IMR-90 (cell line): ENCODE data around the gene ITPKB. TPM values are rescaled to one million over a fixed set of nuclear protein-coding genes. Genes with fewer than 3 reads are reported as not detected.

ENCODE experiments used
- ATAC-seq: fragments of 200-7000 bp; cut with Tn5 transposase; 2 replicates; pipeline ENCODE4 v1.9.1; 2020; ENCODE audit warnings: low read depth, mild to moderate bottlenecking, moderate library complexity
- BruUV-seq: library from RNA; stranded (reverse); fragments of 400-500 nt; replicated peaks from 2 replicates; lab custom pipeline; 2021; lab: Mats Ljungman, UMichigan
- CTCF ChIA-PET: fragments of 300-600 bp; formaldehyde crosslinking; extraction: SDS; loops from one replicate; lab custom pipeline; 2021; ENCODE audit warnings: antibody characterized with exemption; lab: Yijun Ruan, JAX
- POLR2A ChIA-PET: fragments of 300-600 bp; sonication (Branson Sonifier 250); formaldehyde crosslinking; loops from one replicate; lab custom pipeline; 2022; ENCODE audit warnings: antibody characterized with exemption; ENCODE audit not compliant: unreplicated experiment; lab: Charles Lee
- DNase-seq: peaks from one replicate; pipeline ENCODE4 v3.0.0; 2013
- H2AFZ ChIP-seq: replicated peaks from 2 replicates; pipeline ENCODE3; 2013; ENCODE audit warnings: low read length, mild to moderate bottlenecking; ENCODE audit not compliant: poor library complexity
- H2AK5ac ChIP-seq: 2 replicates; pipeline ENCODE4 v1.6.1; 2013; ENCODE audit warnings: low read depth, low read length, inconsistent platforms
- H2AK9ac ChIP-seq: replicated peaks from 2 replicates; pipeline ENCODE3; 2013; ENCODE audit warnings: mild to moderate bottlenecking, low read depth, low read length, moderate library complexity; ENCODE audit not compliant: poor library complexity
- H2BK120ac ChIP-seq: 2 replicates; pipeline ENCODE4 v1.6.1; 2013; ENCODE audit warnings: low read depth, low read length, inconsistent platforms
- H2BK15ac ChIP-seq: 3 replicates; pipeline ENCODE4 v1.6.1; 2013; ENCODE audit warnings: low read depth, low read length, inconsistent platforms
- H2BK20ac ChIP-seq: 2 replicates; pipeline ENCODE4 v1.6.1; 2013; ENCODE audit warnings: low read depth, mild to moderate bottlenecking, inconsistent platforms, low read length, moderate library complexity
- H2BK5ac ChIP-seq: 2 replicates; pipeline ENCODE4 v1.6.1; 2013; ENCODE audit warnings: mild to moderate bottlenecking, low read depth, low read length, inconsistent platforms; ENCODE audit not compliant: poor library complexity, severe bottlenecking
- H3K14ac ChIP-seq: replicated peaks from 2 replicates; pipeline ENCODE4 v1.6.1; 2013; ENCODE audit warnings: low read depth, low read length, inconsistent platforms
- H3K18ac ChIP-seq: 2 replicates; pipeline ENCODE4 v1.6.1; 2013; ENCODE audit warnings: low read depth, low read length, control low read depth
- H3K23ac ChIP-seq: 2 replicates; pipeline ENCODE4 v1.6.1; 2013; ENCODE audit warnings: low read depth, low read length, inconsistent platforms
- H3K27ac ChIP-seq: 2 replicates; pipeline ENCODE4 v1.5.1; 2013; ENCODE audit warnings: mild to moderate bottlenecking, control low read depth, low read length; ENCODE audit not compliant: insufficient read depth
- H3K27me3 ChIP-seq: 2 replicates; pipeline ENCODE4 v1.6.1; 2013; ENCODE audit warnings: low read length; ENCODE audit not compliant: control insufficient read depth, insufficient read depth
- H3K36me3 ChIP-seq: 2 replicates; pipeline ENCODE4 v1.6.1; 2013; ENCODE audit warnings: low read length, mixed read lengths; ENCODE audit not compliant: control insufficient read depth, insufficient read depth
- H3K4ac ChIP-seq: 2 replicates; pipeline ENCODE4 v1.6.1; 2013; ENCODE audit warnings: low read depth, low read length, inconsistent platforms
- H3K4me1 ChIP-seq: 2 replicates; pipeline ENCODE4 v1.6.1; 2013; ENCODE audit warnings: low read length, mixed read lengths; ENCODE audit not compliant: control insufficient read depth, insufficient read depth
- H3K4me2 ChIP-seq: 2 replicates; pipeline ENCODE4 v1.6.1; 2013; ENCODE audit warnings: low read depth, mild to moderate bottlenecking, control low read depth, low read length, moderate library complexity
- H3K4me3 ChIP-seq: 2 replicates; pipeline ENCODE4 v1.5.1; 2013; ENCODE audit warnings: low read depth, mild to moderate bottlenecking, control low read depth, low read length, moderate library complexity; ENCODE audit not compliant: insufficient read depth
- H3K56ac ChIP-seq: 2 replicates; pipeline ENCODE4 v1.6.1; 2013; ENCODE audit warnings: low read length, inconsistent platforms; ENCODE audit not compliant: insufficient read depth; ENCODE audit errors: extremely low read depth
- H3K79me1 ChIP-seq, 2 experiments: 2 replicates each; pipeline ENCODE4 v1.6.1; 2013; ENCODE audit warnings: low read length in 2 of 2, inconsistent platforms in 1 of 2, low read depth in 1 of 2
- H3K9ac ChIP-seq: 2 replicates; pipeline ENCODE4 v1.6.1; 2013; ENCODE audit warnings: low read depth, low read length, control low read depth
- H3K9me1 ChIP-seq: 2 replicates; pipeline ENCODE4 v1.6.1; 2013; ENCODE audit warnings: low read length, inconsistent platforms; ENCODE audit not compliant: insufficient read depth
- H3K9me3 ChIP-seq: 2 replicates; pipeline ENCODE4 v1.6.1; 2013; ENCODE audit warnings: low read length; ENCODE audit not compliant: control insufficient read depth, insufficient read depth
- H4K20me1 ChIP-seq: 2 replicates; pipeline ENCODE4 v1.6.1; 2013; ENCODE audit warnings: low read length, inconsistent platforms; ENCODE audit not compliant: insufficient read depth
- H4K5ac ChIP-seq: 2 replicates; pipeline ENCODE4 v1.6.1; 2013; ENCODE audit warnings: mild to moderate bottlenecking, low read depth, low read length, control low read depth
- H4K8ac ChIP-seq, 2 experiments: 2 replicates each; pipeline ENCODE4 v1.6.1; 2013; ENCODE audit warnings: low read depth in 2 of 2, low read length in 2 of 2, control low read depth in 1 of 2, inconsistent platforms in 1 of 2
- H4K91ac ChIP-seq: 2 replicates; pipeline ENCODE4 v1.6.1; 2013; ENCODE audit warnings: low read depth, low read length, inconsistent platforms; ENCODE audit not compliant: insufficient read depth
- CTCF ChIP-seq: conservative IDR thresholded peaks from 2 replicates; pipeline ENCODE4 v1.5.1; 2012; ENCODE audit warnings: mild to moderate bottlenecking, low read depth, low read length, improper control_type of control experiment
- MAFK ChIP-seq: IDR thresholded peaks from 2 replicates; pipeline ENCODE4 v1.6.1; 2012; ENCODE audit warnings: low read depth, low read length, improper control_type of control experiment
- MAZ ChIP-seq: IDR thresholded peaks from 2 replicates; pipeline ENCODE4 v1.6.1; 2012; ENCODE audit warnings: low read depth, mild to moderate bottlenecking, low read length, improper control_type of control experiment, moderate library complexity, borderline replicate concordance
- MXI1 ChIP-seq: IDR thresholded peaks from 2 replicates; pipeline ENCODE4 v1.6.1; 2012; ENCODE audit warnings: low read depth, mild to moderate bottlenecking, low read length, moderate library complexity, borderline replicate concordance
- NFE2L2 ChIP-seq: fragments of 150-350 bp; IDR thresholded peaks from 2 replicates; pipeline ENCODE4 v1.6.1; 2016; ENCODE audit warnings: low read depth, mild to moderate bottlenecking, low read length
- RFX5 ChIP-seq: IDR thresholded peaks from 2 replicates; pipeline ENCODE4 v1.8.0; 2012; ENCODE audit warnings: low read depth, mild to moderate bottlenecking, low read length, moderate library complexity
- SMC3 ChIP-seq: fragments of 150-350 bp; IDR thresholded peaks from 2 replicates; pipeline ENCODE4 v1.6.1; 2016; ENCODE audit warnings: low read depth, mild to moderate bottlenecking, antibody characterized with exemption, low read length, moderate library complexity
- WGBS, 2 experiments: methylation state at CpG; one replicate each; pipeline versions ENCODE4 v1.1.5 to v1.1.7; 2013; ENCODE audit warnings: missing lambda C conversion rate in 2 of 2; ENCODE audit not compliant: insufficient read length in 1 of 2; ENCODE audit errors: extremely low coverage in 2 of 2; 5-methylcytosine and 5-hydroxymethylcytosine counted together
- dilution Hi-C: fragments of 300-500 bp; cut with HindIII; formaldehyde crosslinking; loops from one replicate; pipeline ENCODE4 v1.14.3; 2018; ENCODE audit warnings: low sequenced_read_pairs; ENCODE audit not compliant: unreplicated experiment
- in situ Hi-C: fragments of 300-500 bp; cut with MboI; formaldehyde crosslinking; loops from 3 replicates; pipeline ENCODE4 v1.14.3; 2019; ENCODE audit warnings: low sequenced_read_pairs, inconsistent platforms, mixed read lengths
- intact Hi-C: fragments of 100-400 bp; cut with micrococcal nuclease; formaldehyde crosslinking; loops from 2 replicates; pipeline ENCODE4 v1.10.0; 2022
- polyA plus RNA-seq, 3 experiments: library from polyadenylated mRNA; depleted of rRNA; stranded (reverse); fragments of >200 nt; gene quantifications; 2 replicates each; pipeline ENCODE4 v1.2.3, GENCODE V29; 2012; ENCODE audit warnings: low replicate concordance in 1 of 3
- total RNA-seq: library from RNA; depleted of rRNA; stranded (reverse); fragments of >200 nt; gene quantifications from 2 replicates; pipeline ENCODE4 v1.2.3, GENCODE V29; 2012
- TF ChIP-seq, protein P1 (sequence below): fragments of 150-350 bp; IDR thresholded peaks from 2 replicates; pipeline ENCODE4 v1.6.1; 2016; ENCODE audit warnings: low read depth, mild to moderate bottlenecking, low read length, moderate library complexity, borderline replicate concordance

The ITPKB gene
- total and polyA plus RNA-seq, 2 of the 4 experiments (the other 2 are of a cell fraction) = 0.72 to 1.4 TPM

GRCh38 chr1:226716577-226716976 is 22.5 kb downstream of the ITPKB start:
- Histone ChIP-seq H3K27me3 (no peaks in the 10 kb centered on the region), H3K9ac (no peak overlapping the region), H3K56ac (no peak overlapping the region), H3K36me3 (no peaks in the 10 kb centered on the region), H4K20me1 (no peaks in the 10 kb centered on the region), H3K4me2 (no peak overlapping the region), H4K8ac (no peak overlapping the region), H3K9me1 (0 out of 2 replicates have a peak, but pooled peaks cover 2% of the 10 kb centered on the region), H3K14ac (no peak overlapping the region), H2AK5ac (no peak overlapping the region), H4K5ac (no peak overlapping the region), H4K91ac (no peak overlapping the region), H2AFZ (no peak overlapping the region), H3K9me3 (peaks cover 2% of the 10 kb centered on the region; the same call in 1 of the 2 replicates), H3K23ac (no peak overlapping the region), H3K27ac (no peak overlapping the region), H2BK120ac (no peak overlapping the region), H3K18ac (no peak overlapping the region), H2BK5ac (no peak overlapping the region), H3K4me3 (no peak overlapping the region), H3K79me1 (no peaks in the 10 kb centered on the region), H3K4me1 (peaks cover 7% of the 10 kb centered on the region; the same call in 1 of the 2 replicates), H2AK9ac (no peak overlapping the region), H2BK20ac (no peak overlapping the region), H2BK15ac (no peak overlapping the region), H3K4ac (no peak overlapping the region)
- in situ Hi-C loops (no loop called here), dilution Hi-C loops (no loop called here), intact Hi-C loops (no loop called here)
- ATAC-seq = no peak
- TF ChIP-seq RFX5 = peak; percentile 62
- TF ChIP-seq MAZ = no peak
- no peak for TF ChIP-seq CTCF
- TF ChIP-seq SMC3 = no peak
- TF ChIP-seq MXI1 = no peak
- TF ChIP-seq NFE2L2 = no peak
- TF ChIP-seq, protein P1, sequence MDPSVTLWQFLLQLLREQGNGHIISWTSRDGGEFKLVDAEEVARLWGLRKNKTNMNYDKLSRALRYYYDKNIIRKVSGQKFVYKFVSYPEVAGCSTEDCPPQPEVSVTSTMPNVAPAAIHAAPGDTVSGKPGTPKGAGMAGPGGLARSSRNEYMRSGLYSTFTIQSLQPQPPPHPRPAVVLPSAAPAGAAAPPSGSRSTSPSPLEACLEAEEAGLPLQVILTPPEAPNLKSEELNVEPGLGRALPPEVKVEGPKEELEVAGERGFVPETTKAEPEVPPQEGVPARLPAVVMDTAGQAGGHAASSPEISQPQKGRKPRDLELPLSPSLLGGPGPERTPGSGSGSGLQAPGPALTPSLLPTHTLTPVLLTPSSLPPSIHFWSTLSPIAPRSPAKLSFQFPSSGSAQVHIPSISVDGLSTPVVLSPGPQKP = no peak
- TF ChIP-seq MAFK = no peak
- ChIA-PET CTCF (no interaction called here), POLR2A (no interaction called here)
- DNase-seq = no peak
- BruUV-seq = no TSS peak
- WGBS, 2 experiments = 73% methylated on average over 2 of the region's 3 CpGs; no CpG with 5 or more reads in 1 of the 2 experiments
